NOMO-1 treated with DMSO at 0.1 percent for 48 hours (cell line): ENCODE data around the gene ARAF.
"Not testable (repeated sequence)": the region's sequence is repeated elsewhere in the genome, so short reads cannot be mapped to it uniquely, and the experiment has no call there.

Experiments
- DNase-seq: peaks from one replicate; lab custom pipeline; 2025; ENCODE audit not compliant: unreplicated experiment; lab: John Stamatoyannopoulos, UW

Gene ARAF

DNA sequence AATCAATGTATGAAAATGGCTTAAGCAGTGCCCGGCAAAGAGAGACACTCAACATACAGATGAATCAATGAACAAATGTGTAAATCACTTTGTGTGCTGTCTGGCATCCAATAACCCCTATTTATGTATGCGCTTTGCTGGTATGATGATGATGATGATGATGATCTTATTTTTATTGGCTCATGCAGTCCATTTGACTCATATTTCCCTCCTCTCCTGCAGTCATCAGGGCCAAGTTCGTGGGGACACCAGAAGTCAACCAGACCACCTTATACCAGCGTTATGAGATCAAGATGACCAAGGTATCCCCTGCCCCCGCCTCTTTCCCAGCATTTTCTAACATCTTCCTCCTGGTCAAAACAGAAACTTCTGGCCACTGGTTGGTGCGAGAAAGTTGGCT, 23.7 kb downstream of the ARAF start:
- no peak for DNase-seq

DNA sequence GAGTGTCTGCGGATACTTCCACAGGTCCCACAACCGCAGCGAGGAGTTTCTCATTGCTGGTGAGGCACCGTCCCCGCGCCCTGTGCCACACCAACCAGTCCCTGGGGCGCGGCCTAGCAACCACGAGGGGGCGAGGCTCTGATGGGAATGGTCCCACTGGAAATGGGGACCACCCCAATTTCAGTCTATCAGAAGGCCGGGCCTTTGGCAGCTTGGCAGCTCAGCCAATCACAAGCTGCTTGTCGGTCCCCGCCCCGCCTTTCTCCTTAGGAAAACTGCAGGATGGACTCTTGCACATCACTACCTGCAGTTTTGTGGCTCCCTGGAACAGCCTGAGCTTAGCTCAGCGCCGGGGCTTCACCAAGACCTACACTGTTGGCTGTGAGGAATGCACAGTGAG, 24.3 kb downstream of the ARAF start:
- no peak for DNase-seq

DNA sequence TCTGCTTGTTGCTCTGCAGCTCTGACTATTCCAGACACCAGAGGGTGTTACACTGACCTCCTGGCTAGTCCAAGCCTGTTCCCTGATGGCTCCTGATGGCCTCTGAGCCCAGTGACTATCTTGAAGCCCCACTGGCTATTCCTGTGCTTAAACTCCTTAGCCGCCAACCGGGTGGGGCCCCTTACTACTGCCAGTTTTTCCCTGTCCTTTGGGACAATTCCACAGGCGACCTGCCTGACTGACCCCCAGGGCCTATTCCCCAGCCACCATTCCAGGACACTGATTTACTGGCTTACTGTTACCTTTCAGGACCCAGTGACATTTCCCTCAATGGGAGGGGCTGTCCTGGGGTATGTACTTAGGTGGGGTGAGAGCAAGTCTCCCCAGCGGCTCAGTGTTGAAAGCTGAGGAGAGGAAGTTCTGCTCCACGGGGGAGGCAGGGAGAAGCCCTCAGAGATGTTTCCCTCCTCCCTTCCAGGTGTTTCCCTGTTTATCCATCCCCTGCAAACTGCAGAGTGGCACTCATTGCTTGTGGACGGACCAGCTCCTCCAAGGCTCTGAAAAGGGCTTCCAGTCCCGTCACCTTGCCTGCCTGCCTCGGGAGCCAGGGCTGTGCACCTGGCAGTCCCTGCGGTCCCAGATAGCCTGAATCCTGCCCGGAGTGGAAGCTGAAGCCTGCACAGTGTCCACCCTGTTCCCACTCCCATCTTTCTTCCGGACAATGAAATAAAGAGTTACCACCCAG, 25.2 kb downstream of the ARAF start:
- DNase-seq = no peak

DNA sequence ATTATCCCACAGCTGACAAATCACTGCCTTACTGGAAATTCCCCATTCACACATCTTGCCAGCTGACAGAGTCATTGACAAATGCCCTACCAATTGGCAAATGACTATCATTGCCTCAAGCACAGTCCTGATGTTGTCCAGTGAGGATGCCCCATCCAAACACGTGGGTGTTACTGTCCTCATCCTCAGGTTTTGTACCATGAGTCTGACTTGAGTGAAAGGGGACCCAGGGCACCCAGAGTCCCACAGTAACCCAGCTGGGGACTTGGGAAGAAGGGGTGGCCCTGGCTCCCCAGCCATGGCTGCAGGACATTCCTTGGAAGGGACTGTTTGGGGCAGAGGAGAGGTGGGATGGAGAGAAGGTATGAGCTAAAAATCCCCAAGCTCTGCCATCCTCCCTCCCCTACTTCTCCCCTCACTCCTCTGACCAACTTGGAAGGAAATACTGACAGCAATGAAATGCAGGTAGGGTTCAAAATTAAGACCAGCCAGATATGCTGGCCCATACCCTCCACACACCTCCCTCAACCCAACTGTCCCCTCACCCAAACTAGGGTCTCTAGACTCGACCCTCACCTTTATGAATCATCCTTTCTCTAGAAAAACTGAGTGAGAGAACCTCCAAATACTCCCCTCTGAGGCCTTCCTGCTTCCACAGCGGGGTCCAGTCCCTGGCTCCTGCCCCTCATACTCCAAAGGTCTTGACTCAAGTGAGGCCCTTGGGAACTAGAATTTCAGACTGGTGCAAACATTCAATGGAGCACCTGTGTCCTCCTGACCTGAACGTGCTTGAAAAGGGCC, 26.3 kb downstream of the ARAF start:
- no peak for DNase-seq

DNA sequence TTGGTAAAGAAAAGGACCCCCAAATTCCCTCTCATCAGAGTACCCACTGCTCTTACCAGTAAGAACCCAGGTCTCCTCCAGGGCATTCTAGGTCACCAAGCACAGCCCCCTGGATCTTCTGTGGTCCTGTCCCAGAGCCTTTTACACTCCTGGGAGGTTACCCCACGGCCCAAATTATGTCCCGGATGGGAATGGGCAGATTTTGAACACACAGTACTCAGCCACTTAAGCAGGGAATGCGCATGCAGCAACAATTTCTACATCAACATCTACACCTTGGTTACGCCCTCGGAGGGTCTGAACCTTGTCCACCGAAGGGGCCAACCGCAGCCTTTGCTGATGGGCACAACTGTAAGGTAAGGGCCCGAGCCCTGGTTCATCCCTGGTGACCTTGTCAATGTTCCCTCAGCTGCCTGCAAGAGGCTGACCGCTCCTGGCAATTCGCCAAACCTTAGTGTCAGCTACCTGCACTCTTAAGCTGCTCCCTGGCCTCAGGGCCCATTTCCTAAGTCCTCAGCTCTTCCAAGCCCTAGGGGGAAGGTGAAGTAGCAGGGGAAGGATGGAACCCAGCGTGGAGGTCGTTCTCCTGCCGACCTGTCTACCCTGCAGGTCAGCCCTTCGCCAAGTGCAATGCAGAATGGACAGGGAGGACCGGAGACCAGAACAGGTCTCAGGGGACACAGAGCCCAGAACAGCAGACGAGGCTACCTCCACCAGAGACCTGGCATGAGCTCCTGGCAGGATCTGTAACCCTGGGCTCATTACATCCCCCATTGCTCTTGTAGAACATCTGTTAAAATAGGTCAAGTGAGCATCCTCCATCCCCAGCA, 27.1 kb downstream of the ARAF start:
- DNase-seq = no peak

DNA sequence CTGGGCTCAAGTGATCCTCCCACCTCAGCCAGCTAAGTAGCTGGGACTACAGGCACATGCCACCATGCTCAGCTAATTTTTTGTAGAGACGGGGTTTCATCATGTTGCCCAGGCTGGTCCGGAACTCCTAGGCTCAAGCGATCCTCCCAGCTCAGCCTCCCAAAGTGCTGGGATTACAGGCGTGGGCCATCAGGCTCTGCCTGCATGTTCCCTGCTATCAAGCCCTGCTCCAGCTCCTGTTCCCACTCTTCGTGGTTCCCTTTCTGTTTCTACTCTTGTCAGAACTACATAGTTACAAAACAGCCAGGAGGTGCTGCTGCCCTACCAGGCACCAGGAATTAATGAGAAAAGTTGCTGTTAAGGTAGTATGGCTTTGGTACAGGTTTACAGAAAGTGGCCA, 30.0 kb downstream of the ARAF start:
- no peak for DNase-seq

DNA sequence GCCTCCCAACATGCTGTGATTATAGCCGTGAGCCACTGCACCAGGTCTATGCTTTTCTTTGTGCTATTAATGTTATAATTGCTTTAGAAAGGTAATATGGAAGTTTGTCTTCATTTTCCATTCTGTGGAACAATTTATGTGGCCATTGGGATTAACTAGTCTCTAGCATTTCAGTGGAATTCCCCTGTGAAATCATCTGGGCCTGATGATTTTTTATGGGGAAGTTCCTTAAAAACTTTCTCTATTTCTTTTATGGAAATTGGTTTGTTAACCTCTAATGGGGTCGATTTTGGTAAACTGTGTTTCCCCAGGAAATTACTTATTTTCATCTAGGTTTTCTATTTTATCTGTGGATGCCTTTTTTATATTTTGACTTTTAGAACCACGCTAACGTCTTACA, 32.5 kb downstream of the ARAF start:
- no peak for DNase-seq

DNA sequence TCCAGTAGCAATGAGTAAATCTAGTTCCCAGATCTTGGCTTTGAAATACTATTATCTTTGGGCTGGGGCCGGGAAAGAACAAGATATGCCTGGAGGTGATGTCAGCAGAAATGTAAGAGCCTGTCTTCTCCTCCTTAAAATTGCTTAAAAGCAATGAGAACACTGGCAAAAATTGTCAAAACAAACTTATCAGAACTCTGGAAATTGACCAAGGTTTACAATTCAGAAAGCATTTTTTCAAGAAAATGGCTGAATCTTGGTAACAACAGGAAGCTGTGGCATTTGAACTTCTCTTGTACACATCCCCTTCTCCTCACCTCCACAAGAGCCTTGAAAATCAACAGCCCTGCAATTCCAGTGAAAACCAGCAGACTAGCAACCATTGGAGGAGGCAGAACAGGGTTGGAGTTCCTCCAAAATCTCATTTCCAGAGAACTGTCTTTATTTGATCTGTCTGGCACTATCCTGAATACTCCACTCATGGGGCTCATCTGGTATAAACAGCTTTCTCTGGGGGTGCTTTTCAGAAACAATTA, 34.8 kb downstream of the ARAF start:
- DNase-seq = no peak

DNA sequence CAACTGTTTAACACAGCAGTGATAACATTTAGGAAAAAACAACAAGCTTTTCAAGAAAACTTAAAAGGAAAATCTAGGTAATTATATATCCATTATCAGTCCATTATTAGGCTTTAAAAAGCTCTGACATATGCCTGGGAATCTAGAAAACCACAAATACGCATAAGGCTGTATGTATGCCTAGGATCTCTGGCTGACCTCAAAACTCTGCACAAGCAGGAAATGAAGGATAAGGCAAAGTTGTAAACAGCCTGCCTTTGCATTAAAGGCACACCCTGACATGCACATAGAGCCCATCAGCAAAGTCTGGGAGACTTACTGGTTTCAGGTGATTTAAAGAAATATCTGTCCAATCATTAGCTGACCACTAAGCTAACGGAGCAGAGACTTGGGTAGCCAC, 35.3 kb downstream of the ARAF start:
- no peak for DNase-seq

DNA sequence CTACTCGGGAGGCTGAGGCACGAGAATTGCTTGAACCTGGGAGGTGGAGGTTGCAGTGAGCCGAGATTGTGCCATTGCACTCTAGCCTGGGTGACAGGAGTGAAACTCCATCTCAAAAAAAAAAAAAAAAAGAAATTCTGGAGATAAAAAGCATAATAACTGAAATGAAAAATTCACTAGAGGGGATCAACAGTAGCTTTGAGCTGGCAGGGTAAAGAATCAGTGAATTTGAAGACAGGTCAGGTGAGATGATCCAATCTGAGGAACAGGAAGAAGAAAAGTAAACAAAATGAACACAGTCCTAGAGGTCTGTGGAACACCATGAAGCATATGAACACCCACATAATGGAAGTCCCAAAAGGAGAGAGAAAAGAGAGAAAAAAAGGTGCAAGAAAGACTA, 36.2 kb downstream of the ARAF start:
- no peak for DNase-seq

DNA sequence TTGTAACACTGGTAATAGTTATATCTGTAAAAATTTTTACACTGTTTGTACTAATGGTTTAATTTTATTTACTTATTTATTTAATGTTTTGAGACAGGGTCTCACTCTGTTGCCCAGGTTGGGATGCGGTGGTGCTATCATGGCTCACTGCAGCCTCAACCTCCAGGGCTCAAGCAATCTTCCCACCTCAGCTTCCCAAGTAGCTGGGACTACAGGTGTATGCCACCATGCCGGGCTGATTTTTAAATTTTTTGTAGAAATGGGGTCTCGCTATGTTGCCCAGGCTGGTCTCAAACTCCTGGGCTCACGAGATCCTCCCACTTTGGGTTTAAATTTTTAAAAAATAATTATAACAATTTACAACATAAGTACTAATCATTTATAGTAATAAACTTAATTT, 42.1 kb downstream of the ARAF start:
- DNase-seq = not testable (repeated sequence)

DNA sequence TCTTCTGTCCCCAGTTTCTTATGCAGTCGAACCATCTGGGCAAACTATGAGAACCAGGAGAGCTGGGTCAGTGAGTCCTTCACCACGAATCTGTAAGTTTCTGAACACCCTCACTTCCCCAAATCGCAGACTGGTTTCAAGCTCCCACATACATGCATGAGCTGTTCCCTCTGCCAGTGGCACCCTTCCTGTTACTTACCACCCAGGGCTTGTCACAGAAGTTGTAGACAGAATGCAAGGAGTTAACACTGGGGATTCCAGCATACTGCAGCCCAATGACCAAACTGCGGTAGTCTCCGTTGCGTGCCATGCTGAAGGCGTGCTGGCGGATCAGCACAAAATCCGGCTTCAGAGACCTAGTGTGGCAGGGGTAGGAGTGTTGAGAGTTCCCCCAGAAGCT, 44.0 kb downstream of the ARAF start:
- DNase-seq = no peak

DNA sequence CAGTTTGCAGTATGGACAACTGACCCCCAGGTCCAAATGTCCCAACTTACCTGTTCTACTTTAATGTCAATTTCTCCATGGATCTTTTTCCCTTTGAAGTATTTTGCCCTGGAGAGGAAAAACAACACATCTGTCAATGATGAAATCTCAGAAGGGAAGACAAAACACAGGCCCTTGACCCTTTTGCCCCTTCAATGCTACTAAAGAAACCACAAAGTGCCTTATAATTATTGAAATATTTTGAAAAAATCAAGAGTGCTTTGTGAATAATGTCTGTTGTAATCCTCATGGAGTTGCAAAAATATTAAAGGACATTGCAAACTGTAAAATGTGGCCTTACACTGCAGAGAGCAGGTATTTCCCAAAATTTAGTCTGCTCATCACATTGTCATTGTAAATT, 46.1 kb downstream of the ARAF start:
- no peak for DNase-seq

DNA sequence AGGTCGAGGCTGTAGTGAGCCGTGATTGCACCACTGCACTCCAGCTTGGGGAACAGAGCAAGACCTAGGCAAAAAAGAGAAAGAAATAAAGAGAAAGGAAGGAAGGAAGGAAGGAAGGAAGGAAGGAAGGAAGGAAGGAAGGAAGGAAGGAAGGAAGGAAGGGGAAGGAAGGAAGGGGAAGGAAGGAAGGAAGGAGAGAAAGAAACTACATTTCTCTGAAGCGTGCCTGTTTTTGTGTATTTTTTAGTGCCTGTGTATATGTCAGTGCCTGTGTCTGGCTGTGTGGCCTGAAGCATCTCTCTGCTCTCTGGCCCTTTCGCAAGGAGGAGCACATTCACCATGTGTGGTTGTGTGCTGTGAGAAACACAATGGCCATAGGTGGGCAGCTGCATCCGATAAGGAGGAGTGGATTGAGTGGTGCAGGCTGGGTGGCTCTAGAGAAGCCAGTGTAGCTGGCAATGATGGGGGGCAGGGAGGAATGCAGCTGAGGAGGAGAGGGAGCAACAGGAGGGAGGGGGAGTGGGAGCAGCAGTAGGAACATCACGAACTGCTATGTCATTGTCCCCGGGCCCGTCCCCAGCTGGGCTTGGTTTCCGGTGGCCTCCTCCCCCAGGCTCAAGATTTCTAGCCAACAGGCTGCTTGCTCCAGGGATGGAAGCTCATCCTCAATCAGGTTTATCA, 47.3 kb downstream of the ARAF start:
- DNase-seq = no peak

DNA sequence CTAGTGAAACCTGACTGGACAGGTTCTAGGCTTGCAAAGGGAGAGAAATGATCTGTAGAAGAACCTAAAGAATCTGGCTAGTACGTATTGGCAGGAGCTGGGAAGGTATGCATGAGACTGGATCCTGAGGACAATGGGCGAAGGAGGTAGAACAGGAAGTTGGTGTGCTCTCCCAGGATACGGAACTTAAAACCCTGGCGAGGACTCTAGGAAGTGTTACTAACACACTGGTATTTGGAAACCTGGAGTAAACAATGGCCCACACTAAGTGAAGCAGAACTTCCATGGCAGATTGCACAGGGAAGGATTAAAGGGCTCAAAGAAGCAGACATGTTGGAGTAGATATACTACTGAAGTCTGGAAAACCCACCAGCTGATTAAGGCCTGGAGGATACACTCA, 49.5 kb downstream of the ARAF start:
- no peak for DNase-seq

DNA sequence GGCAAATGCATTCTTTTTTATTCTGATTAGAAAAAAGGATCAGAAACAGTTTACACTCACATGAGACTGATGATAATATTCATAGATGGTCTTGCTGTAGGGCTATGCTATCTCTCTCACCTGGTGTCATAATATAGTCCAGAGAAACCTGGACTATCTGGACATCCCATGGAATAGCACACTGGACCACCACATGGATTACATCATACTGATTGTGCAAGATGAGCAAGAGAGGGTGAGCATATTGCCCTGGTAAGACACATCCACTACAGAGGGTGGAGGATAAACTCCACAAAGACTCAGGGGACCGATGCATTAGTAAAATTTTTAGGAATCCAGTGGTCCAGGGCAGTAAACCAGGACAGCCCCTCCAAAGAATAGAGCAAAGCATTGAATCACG, 50.5 kb downstream of the ARAF start:
- DNase-seq = no peak

DNA sequence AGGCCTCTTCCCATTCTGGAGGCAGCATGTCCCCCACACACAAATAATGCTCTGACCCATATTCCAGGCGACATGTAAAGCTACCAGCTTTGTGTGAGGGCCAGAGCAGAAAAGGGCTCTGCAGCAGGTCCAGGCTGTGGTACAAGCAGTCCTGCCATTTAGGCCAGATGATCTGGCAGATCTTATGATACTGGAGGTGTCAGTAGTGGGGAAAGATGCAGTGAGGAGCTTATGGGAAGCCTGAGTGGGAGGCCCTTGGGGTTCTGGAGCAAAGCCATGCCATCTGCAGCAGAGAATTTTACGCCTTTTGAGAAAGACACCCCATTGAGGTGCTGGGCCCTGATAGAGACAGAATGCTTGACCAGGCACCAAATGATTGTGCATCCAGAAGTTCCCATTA, 50.9 kb downstream of the ARAF start:
- DNase-seq = no peak

DNA sequence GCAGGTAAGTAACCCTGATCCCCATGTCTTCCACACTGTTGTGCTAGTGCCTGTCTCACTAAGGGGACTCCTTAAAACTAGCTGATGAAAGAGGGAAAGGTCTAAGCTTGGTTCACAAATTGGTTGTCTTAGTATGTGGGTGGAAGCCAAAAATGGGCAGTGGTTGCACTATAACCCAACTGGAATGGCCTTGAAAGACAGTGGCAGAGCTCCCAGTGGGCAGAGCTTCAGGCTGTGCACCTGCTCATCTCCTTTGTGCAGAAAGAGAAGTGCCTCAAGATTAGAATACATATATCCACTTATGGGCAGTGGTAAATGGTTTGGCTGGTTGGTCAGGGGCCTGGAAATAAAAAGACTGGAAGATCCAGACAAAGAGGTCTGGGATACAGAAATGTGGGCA, 51.4 kb downstream of the ARAF start:
- DNase-seq = no peak

DNA sequence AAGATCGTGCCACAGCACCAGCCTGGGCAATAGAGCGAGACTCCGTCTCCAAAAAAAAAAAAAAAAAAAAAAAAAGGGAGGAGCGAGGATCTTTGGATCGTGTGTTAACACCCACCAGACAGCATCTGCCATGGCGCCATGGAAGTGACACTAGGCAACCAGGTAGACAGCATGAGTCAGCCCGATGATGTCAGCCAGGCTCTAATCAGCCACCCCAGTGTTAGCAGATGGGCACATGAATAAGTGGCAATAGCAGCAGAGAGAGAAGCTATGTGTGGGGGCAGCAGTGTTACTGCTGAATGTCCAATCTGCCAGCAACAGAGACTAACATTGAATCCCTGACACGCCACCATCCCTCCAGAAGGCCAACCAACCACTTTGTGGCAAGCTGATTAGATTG, 52.1 kb downstream of the ARAF start:
- DNase-seq = no peak

DNA sequence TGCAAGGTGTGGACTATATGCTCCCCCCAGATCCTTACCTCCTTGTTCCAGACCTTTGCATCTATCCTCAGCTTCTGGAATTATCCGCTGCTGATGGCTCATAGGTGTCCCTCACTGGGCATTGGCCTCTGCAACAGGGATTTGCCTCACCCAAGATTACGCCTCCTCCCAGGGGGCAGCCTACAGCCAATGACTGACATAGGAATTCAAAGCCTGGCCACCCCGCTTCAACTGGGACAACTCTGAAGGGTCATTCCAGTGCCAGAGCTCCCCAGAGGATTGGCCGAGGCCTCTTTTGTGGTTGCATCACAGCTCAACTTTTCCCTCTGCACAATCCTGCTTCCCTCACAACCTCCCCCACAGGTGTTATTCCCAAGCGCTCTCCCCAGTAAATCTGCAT, 53.6 kb downstream of the ARAF start:
- DNase-seq = no peak

DNA sequence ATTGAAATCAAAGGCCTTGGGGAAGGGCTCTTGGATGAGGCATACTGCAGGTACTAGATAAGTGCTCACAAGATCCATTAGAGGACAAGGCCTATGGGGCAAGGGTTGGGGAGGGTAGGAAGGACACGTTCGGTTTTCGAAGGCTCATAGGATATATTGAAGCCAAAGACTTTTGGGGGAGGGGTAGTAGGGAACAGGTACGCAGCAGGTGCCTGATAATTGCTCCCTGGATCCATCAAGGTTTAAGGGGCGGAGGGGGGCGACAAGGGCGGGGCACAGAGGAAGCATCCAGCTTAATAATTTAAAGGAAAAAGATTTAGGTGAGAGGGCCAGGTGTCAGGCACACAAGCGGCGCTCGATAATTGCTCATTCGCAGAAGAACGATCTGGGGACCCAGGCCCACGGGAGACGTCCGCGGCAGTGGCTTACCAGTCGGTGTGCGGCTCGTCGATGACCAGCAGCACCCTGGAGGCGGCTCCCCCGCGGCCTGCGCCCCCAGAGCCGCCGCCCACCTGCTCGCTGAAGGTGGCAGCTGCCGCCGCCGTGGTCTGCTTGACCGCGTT, 58.0 kb downstream of the ARAF start:
- DNase-seq = no peak
